ENCODE measurements around the gene CNTNAP2.

CNTNAP2 gene

GRCh38 chr7:147911201-147911601, 1794.6 kb downstream of the CNTNAP2 start:
- H3K9ac ChIP-seq (ENCODE audit: low read length), result no peak overlapping the region
- no peaks in the 10 kb centered on the region for H3K79me1 ChIP-seq (ENCODE audit: low read length)
- H2AK5ac ChIP-seq (ENCODE audit: low read length), result no peak overlapping the region
- H3K4me3 ChIP-seq (ENCODE audit: low read length), result no peak overlapping the region
- H3K27ac ChIP-seq (ENCODE audit: low read depth, low read length), result no peak overlapping the region
- no peak overlapping the region for H3K23ac ChIP-seq (ENCODE audit: low read length)
- H3K27me3 ChIP-seq (ENCODE audit: insufficient read depth, low read length, poor library complexity), result no peaks in the 10 kb centered on the region
- no peak overlapping the region for H2BK120ac ChIP-seq (ENCODE audit: low read depth, low read length)
- H4K8ac ChIP-seq (ENCODE audit: low read depth, low read length), result no peak overlapping the region
- no peaks in the 10 kb centered on the region for H3K36me3 ChIP-seq (ENCODE audit: control insufficient read depth, insufficient read depth, low read length)
- peak; percentile 11 for DNase-seq
- peaks cover 4% of the 10 kb centered on the region for H3K4me1 ChIP-seq (ENCODE audit: control insufficient read depth, low read depth, low read length)
- no peak overlapping the region for H2BK15ac ChIP-seq (replicated peaks; ENCODE audit: low read depth)
- H4K5ac ChIP-seq (ENCODE audit: low read length), result no peak overlapping the region
- no CpG with 5 or more reads among the region's 3 CpGs for WGBS (ENCODE audit: extremely low coverage, insufficient coverage, low lambda C conversion rate)
- H2BK5ac ChIP-seq (ENCODE audit: low read length), result no peak overlapping the region
- no peaks in the 10 kb centered on the region for H3K79me2 ChIP-seq (ENCODE audit: control insufficient read depth, insufficient read depth, low read length)
- no peak overlapping the region for H3K4ac ChIP-seq (ENCODE audit: low read depth, low read length)
- no peak overlapping the region for H3K56ac ChIP-seq (ENCODE audit: low read length)
- peak overlapping the region; percentile 39 for H3K18ac ChIP-seq (ENCODE audit: low read length)
- H3K4me2 ChIP-seq (ENCODE audit: low read length), result no peak overlapping the region

- Histone ChIP-seq H3K23ac (ENCODE audit: low read length) (no peak overlapping the region), H3K27me3 (ENCODE audit: insufficient read depth, low read length, poor library complexity) (no peaks in the 10 kb centered on the region), H2AK5ac (ENCODE audit: low read length) (no peak overlapping the region), H3K56ac (ENCODE audit: low read length) (no peak overlapping the region), H4K8ac (ENCODE audit: low read depth, low read length) (no peak overlapping the region), H3K4me1 (ENCODE audit: control insufficient read depth, low read depth, low read length) (peaks cover 4% of the 10 kb centered on the region), H3K79me1 (ENCODE audit: low read length) (no peaks in the 10 kb centered on the region), H3K9ac (ENCODE audit: low read length) (no peak overlapping the region), H2BK120ac (ENCODE audit: low read depth, low read length) (no peak overlapping the region), H3K18ac (ENCODE audit: low read length) (no peak overlapping the region), H3K4me2 (ENCODE audit: low read length) (no peak overlapping the region), H3K4ac (ENCODE audit: low read depth, low read length) (no peak overlapping the region), H3K4me3 (ENCODE audit: low read length) (no peak overlapping the region), H3K27ac (ENCODE audit: low read depth, low read length) (no peak overlapping the region), H2BK15ac (replicated peaks; ENCODE audit: low read depth) (no peak overlapping the region), H2BK5ac (ENCODE audit: low read length) (no peak overlapping the region), H3K79me2 (ENCODE audit: control insufficient read depth, insufficient read depth, low read length) (no peaks in the 10 kb centered on the region), H4K5ac (ENCODE audit: low read length) (no peak overlapping the region), H3K36me3 (ENCODE audit: control insufficient read depth, insufficient read depth, low read length) (no peaks in the 10 kb centered on the region)
- DNase-seq, result no peak
- WGBS (ENCODE audit: extremely low coverage, insufficient coverage, low lambda C conversion rate), result no CpG with 5 or more reads among the region's 2 CpGs
Observed at GRCh38 chr7:147912291-147912690, 1795.7 kb downstream of the CNTNAP2 start.

DNA sequence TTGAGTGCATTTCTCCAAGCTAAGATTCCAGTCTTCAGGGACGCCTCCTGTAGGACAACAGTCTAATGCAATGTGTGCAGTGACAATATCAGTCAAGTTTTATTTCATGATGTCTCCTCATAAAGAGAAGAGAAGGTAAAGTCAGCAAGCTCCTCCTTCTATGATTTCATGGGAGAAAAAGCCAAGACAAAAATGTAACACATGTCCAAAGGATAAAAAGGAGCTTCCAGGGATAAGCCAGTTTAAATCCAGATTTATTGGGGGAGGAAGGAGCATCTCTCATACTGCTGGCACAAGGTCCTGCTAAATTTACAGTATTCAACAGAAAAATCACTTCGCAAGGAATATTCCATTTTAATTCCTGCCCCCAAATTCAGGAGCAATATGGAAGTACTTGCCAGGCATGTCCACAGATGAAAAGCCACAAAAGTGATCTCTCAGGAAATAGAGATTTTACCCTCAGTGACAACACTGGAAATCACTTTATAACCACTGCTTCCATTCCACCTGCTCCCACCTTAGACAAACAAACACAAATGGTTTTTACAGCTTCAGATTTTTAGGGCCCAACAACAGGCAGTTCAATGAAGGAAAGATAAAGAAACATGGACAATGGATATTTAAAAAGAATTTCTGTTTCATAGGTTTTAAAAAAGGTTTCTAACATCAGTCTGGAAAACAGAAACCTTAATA, 1796.5 kb downstream of the CNTNAP2 start:
- Histone ChIP-seq H2AK5ac (ENCODE audit: low read length) (no peak overlapping the region), H3K18ac (ENCODE audit: low read length) (no peak overlapping the region), H3K79me2 (ENCODE audit: control insufficient read depth, insufficient read depth, low read length) (no peaks in the 10 kb centered on the region), H2BK120ac (ENCODE audit: low read depth, low read length) (no peak overlapping the region), H3K36me3 (ENCODE audit: control insufficient read depth, insufficient read depth, low read length) (no peaks in the 10 kb centered on the region), H3K9ac (ENCODE audit: low read length) (no peak overlapping the region), H3K4me3 (ENCODE audit: low read length) (no peak overlapping the region), H4K8ac (ENCODE audit: low read depth, low read length) (no peak overlapping the region), H3K4me2 (ENCODE audit: low read length) (no peak overlapping the region), H3K27me3 (ENCODE audit: insufficient read depth, low read length, poor library complexity) (no peaks in the 10 kb centered on the region), H3K27ac (ENCODE audit: low read depth, low read length) (no peak overlapping the region), H3K79me1 (ENCODE audit: low read length) (no peaks in the 10 kb centered on the region), H3K56ac (ENCODE audit: low read length) (no peak overlapping the region), H3K4ac (ENCODE audit: low read depth, low read length) (no peak overlapping the region), H3K4me1 (ENCODE audit: control insufficient read depth, low read depth, low read length) (peaks cover 9% of the 10 kb centered on the region), H2BK15ac (replicated peaks; ENCODE audit: low read depth) (no peak overlapping the region), H3K23ac (ENCODE audit: low read length) (no peak overlapping the region), H2BK5ac (ENCODE audit: low read length) (no peak overlapping the region), H4K5ac (ENCODE audit: low read length) (no peak overlapping the region)
- DNase-seq, result no peak
- no CpG with 5 or more reads among the region's 2 CpGs for WGBS (ENCODE audit: extremely low coverage, insufficient coverage, low lambda C conversion rate)

- no peaks in the 10 kb centered on the region for H3K79me1 ChIP-seq (ENCODE audit: low read length)
- DNase-seq, result peak; percentile 85
- H3K9ac ChIP-seq (ENCODE audit: low read length), result no peak overlapping the region
- H4K8ac ChIP-seq (ENCODE audit: low read depth, low read length), result no peak overlapping the region
- no peak overlapping the region for H3K18ac ChIP-seq (ENCODE audit: low read length)
- H3K79me2 ChIP-seq (ENCODE audit: control insufficient read depth, insufficient read depth, low read length), result no peaks in the 10 kb centered on the region
- H3K27me3 ChIP-seq (ENCODE audit: insufficient read depth, low read length, poor library complexity), result no peaks in the 10 kb centered on the region
- no peak overlapping the region for H2AK5ac ChIP-seq (ENCODE audit: low read length)
- WGBS (ENCODE audit: extremely low coverage, insufficient coverage, low lambda C conversion rate), result no CpG with 5 or more reads among the region's 4 CpGs
- no peak overlapping the region for H3K4me3 ChIP-seq (ENCODE audit: low read length)
- H3K27ac ChIP-seq (ENCODE audit: low read depth, low read length), result peak overlapping the region; percentile 48
- H3K4ac ChIP-seq (ENCODE audit: low read depth, low read length), result no peak overlapping the region
- H2BK15ac ChIP-seq (replicated peaks; ENCODE audit: low read depth), result no peak overlapping the region
- H3K56ac ChIP-seq (ENCODE audit: low read length), result no peak overlapping the region
- H3K23ac ChIP-seq (ENCODE audit: low read length), result no peak overlapping the region
- H3K4me1 ChIP-seq (ENCODE audit: control insufficient read depth, low read depth, low read length), result peaks cover 5% of the 10 kb centered on the region
- H3K4me2 ChIP-seq (ENCODE audit: low read length), result no peak overlapping the region
- H3K36me3 ChIP-seq (ENCODE audit: control insufficient read depth, insufficient read depth, low read length), result no peaks in the 10 kb centered on the region
- peak overlapping the region; percentile 45 for H2BK120ac ChIP-seq (ENCODE audit: low read depth, low read length)
- H4K5ac ChIP-seq (ENCODE audit: low read length), result no peak overlapping the region
- H2BK5ac ChIP-seq (ENCODE audit: low read length), result no peak overlapping the region
Observed at GRCh38 chr7:147915781-147916180, 1799.2 kb downstream of the CNTNAP2 start.

DNA sequence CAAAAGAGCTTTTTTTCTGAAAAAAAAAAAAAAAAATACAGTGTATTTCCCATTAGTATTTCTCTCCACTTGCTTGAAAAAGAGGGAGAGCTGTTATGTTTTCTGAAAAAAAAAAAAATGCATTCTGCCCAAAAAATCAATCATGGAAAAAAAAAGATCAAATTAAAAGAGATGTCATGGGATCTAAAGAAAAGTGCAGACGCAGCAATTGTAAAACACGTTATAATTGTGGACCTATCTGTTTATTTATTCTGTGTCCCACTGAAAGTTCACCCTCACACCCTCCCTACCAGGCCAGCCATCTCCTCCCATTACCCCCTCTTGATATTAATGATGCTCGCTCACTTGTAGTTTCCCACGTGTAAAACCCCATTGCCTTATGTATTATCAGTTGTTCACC, 1800.0 kb downstream of the CNTNAP2 start:
- H3K4me3 ChIP-seq (ENCODE audit: low read length), result no peak overlapping the region
- no peaks in the 10 kb centered on the region for H3K79me2 ChIP-seq (ENCODE audit: control insufficient read depth, insufficient read depth, low read length)
- no peak overlapping the region for H3K9ac ChIP-seq (ENCODE audit: low read length)
- H3K4me1 ChIP-seq (ENCODE audit: control insufficient read depth, low read depth, low read length), result peaks cover 5% of the 10 kb centered on the region
- H2BK120ac ChIP-seq (ENCODE audit: low read depth, low read length), result no peak overlapping the region
- no peak overlapping the region for H3K23ac ChIP-seq (ENCODE audit: low read length)
- H2BK15ac ChIP-seq (replicated peaks; ENCODE audit: low read depth), result no peak overlapping the region
- no peaks in the 10 kb centered on the region for H3K79me1 ChIP-seq (ENCODE audit: low read length)
- no peak overlapping the region for H4K5ac ChIP-seq (ENCODE audit: low read length)
- H3K18ac ChIP-seq (ENCODE audit: low read length), result no peak overlapping the region
- no peak overlapping the region for H2AK5ac ChIP-seq (ENCODE audit: low read length)
- DNase-seq, result no peak
- H3K4ac ChIP-seq (ENCODE audit: low read depth, low read length), result no peak overlapping the region
- no peak overlapping the region for H3K27ac ChIP-seq (ENCODE audit: low read depth, low read length)
- H3K36me3 ChIP-seq (ENCODE audit: control insufficient read depth, insufficient read depth, low read length), result no peaks in the 10 kb centered on the region
- WGBS (ENCODE audit: extremely low coverage, insufficient coverage, low lambda C conversion rate), result no CpG with 5 or more reads among the region's 4 CpGs
- no peak overlapping the region for H3K4me2 ChIP-seq (ENCODE audit: low read length)
- no peak overlapping the region for H4K8ac ChIP-seq (ENCODE audit: low read depth, low read length)
- H3K56ac ChIP-seq (ENCODE audit: low read length), result no peak overlapping the region
- no peaks in the 10 kb centered on the region for H3K27me3 ChIP-seq (ENCODE audit: insufficient read depth, low read length, poor library complexity)
- no peak overlapping the region for H2BK5ac ChIP-seq (ENCODE audit: low read length)

DNA sequence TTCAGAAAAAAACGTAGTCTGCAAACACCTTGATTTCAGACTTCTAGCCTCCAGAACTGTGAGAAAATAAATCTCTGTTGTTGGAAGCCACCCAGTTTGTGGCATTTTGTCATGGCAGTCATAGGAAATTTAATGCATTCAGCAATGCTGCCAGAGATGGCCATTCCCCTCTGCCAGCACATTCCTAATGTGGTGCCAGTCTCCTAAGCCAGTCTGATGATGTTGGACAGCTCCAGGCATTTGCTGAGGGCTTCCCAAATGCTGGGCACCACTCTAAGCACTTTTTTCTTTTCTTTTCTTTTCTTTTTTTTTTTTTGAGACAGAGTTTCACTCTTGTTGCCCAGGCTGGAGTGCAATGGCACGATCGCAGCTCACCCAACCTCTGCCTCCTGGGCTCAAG, 1807.2 kb downstream of the CNTNAP2 start:
- Histone ChIP-seq H3K9ac (ENCODE audit: low read length) (no peak overlapping the region), H3K4me1 (ENCODE audit: control insufficient read depth, low read depth, low read length) (no peaks in the 10 kb centered on the region), H3K18ac (ENCODE audit: low read length) (no peak overlapping the region), H2BK120ac (ENCODE audit: low read depth, low read length) (no peak overlapping the region), H3K4me3 (ENCODE audit: low read length) (no peak overlapping the region), H3K79me1 (ENCODE audit: low read length) (no peaks in the 10 kb centered on the region), H3K79me2 (ENCODE audit: control insufficient read depth, insufficient read depth, low read length) (no peaks in the 10 kb centered on the region), H3K23ac (ENCODE audit: low read length) (no peak overlapping the region), H2BK5ac (ENCODE audit: low read length) (no peak overlapping the region), H4K5ac (ENCODE audit: low read length) (no peak overlapping the region), H2AK5ac (ENCODE audit: low read length) (no peak overlapping the region), H3K4ac (ENCODE audit: low read depth, low read length) (no peak overlapping the region), H3K56ac (ENCODE audit: low read length) (no peak overlapping the region), H2BK15ac (replicated peaks; ENCODE audit: low read depth) (no peak overlapping the region), H3K27ac (ENCODE audit: low read depth, low read length) (no peak overlapping the region), H3K36me3 (ENCODE audit: control insufficient read depth, insufficient read depth, low read length) (no peaks in the 10 kb centered on the region), H4K8ac (ENCODE audit: low read depth, low read length) (no peak overlapping the region), H3K27me3 (ENCODE audit: insufficient read depth, low read length, poor library complexity) (no peaks in the 10 kb centered on the region), H3K4me2 (ENCODE audit: low read length) (no peak overlapping the region)
- no CpG with 5 or more reads among the region's 3 CpGs for WGBS (ENCODE audit: extremely low coverage, insufficient coverage, low lambda C conversion rate)
- no peak for DNase-seq
